Trophoblast cell (in vitro differentiated cells and primary cell): Measurements from ENCODE around the gene TBCCD1.
"Not testable (repeated sequence)": the region's sequence is repeated elsewhere in the genome, so short reads cannot be mapped to it uniquely, and the experiment has no call there.

Experiments used
- DNase-seq, 2 donors: peaks; one replicate each; pipeline ENCODE4 v3.0.0-alpha.2; 2016
- H2AFZ ChIP-seq: 2 replicates; pipeline ENCODE4 v1.6.1; 2013; ENCODE audit warnings: low read length, moderate library complexity, mild to moderate bottlenecking; ENCODE audit not compliant: insufficient read depth, poor library complexity
- H2AK5ac ChIP-seq: 2 replicates; pipeline ENCODE4 v1.6.1; 2013; ENCODE audit warnings: mild to moderate bottlenecking, low read length
- H2BK120ac ChIP-seq: 2 replicates; pipeline ENCODE4 v1.6.1; 2013; ENCODE audit warnings: low read length, mild to moderate bottlenecking, moderate library complexity; ENCODE audit not compliant: insufficient read depth, poor library complexity
- H2BK12ac ChIP-seq: 2 replicates; pipeline ENCODE4 v1.6.1; 2013; ENCODE audit warnings: mild to moderate bottlenecking, low read length, moderate library complexity
- H2BK5ac ChIP-seq: 2 replicates; pipeline ENCODE4 v1.6.1; 2013; ENCODE audit warnings: low read length, low read depth, moderate library complexity, mild to moderate bottlenecking; ENCODE audit not compliant: poor library complexity
- H3K14ac ChIP-seq: 2 replicates; pipeline ENCODE4 v1.6.1; 2013; ENCODE audit warnings: mild to moderate bottlenecking, low read length
- H3K18ac ChIP-seq: 2 replicates; pipeline ENCODE4 v1.6.1; 2013; ENCODE audit warnings: mild to moderate bottlenecking, low read length
- H3K23ac ChIP-seq: 2 replicates; pipeline ENCODE4 v1.6.1; 2013; ENCODE audit warnings: low read length
- H3K27ac ChIP-seq: 2 replicates; pipeline ENCODE4 v1.5.1; 2013; ENCODE audit warnings: low read depth, mild to moderate bottlenecking, inconsistent platforms, low read length, moderate library complexity
- H3K27me3 ChIP-seq: 2 replicates; pipeline ENCODE4 v1.6.1; 2013; ENCODE audit warnings: inconsistent platforms, mild to moderate bottlenecking, low read length, moderate library complexity; ENCODE audit not compliant: insufficient read depth
- H3K36me3 ChIP-seq, 2 experiments: 1 replicate in 1 of 2; 2 replicates in 1 of 2; pipeline ENCODE4 v1.6.1; 2013; ENCODE audit warnings: low read length in 2 of 2, mild to moderate bottlenecking in 2 of 2, moderate library complexity in 1 of 2; ENCODE audit not compliant: insufficient read depth in 2 of 2, control insufficient read depth in 1 of 2
- H3K4ac ChIP-seq: 2 replicates; pipeline ENCODE4 v1.6.1; 2013; ENCODE audit warnings: low read depth, mild to moderate bottlenecking, low read length, moderate library complexity
- H3K4me1 ChIP-seq, 2 experiments: 1 replicate in 1 of 2; 2 replicates in 1 of 2; pipeline ENCODE4 v1.6.1; 2013; ENCODE audit warnings: low read length in 2 of 2, mild to moderate bottlenecking in 2 of 2, moderate library complexity in 1 of 2; ENCODE audit not compliant: insufficient read depth in 2 of 2, control insufficient read depth in 1 of 2
- H3K4me2 ChIP-seq: 2 replicates; pipeline ENCODE4 v1.6.1; 2013; ENCODE audit warnings: inconsistent platforms, mild to moderate bottlenecking, low read length, moderate library complexity
- H3K4me3 ChIP-seq: 2 replicates; pipeline ENCODE4 v1.5.1; 2013; ENCODE audit warnings: mild to moderate bottlenecking, low read depth, low read length, inconsistent platforms
- H3K79me1 ChIP-seq: one replicate; pipeline ENCODE4 v1.6.1; 2013; ENCODE audit warnings: low read length
- H3K79me2 ChIP-seq: 2 replicates; pipeline ENCODE4 v1.6.1; 2013; ENCODE audit warnings: low read length, mild to moderate bottlenecking; ENCODE audit not compliant: control insufficient read depth, insufficient read depth, poor library complexity
- H3K9ac ChIP-seq: 2 replicates; pipeline ENCODE4 v1.6.1; 2013; ENCODE audit warnings: mild to moderate bottlenecking, low read length
- H3K9me3 ChIP-seq: 2 replicates; pipeline ENCODE4 v1.6.1; 2013; ENCODE audit warnings: low read depth, mild to moderate bottlenecking, control low read depth, inconsistent platforms, low read length; ENCODE audit not compliant: insufficient read depth
- H4K12ac ChIP-seq: 2 replicates; pipeline ENCODE4 v1.6.1; 2013; ENCODE audit warnings: low read depth, mild to moderate bottlenecking, low read length, moderate library complexity
- H4K8ac ChIP-seq: 2 replicates; pipeline ENCODE4 v1.6.1; 2013; ENCODE audit warnings: low read depth, mild to moderate bottlenecking, low read length, moderate library complexity
- H4K91ac ChIP-seq: one replicate; pipeline ENCODE4 v1.6.1; 2013; ENCODE audit warnings: low read depth, mild to moderate bottlenecking, low read length, moderate library complexity
- WGBS: extraction: QIAGEN DNeasy Blood & Tissue Kit; methylation state at CpG from one replicate; pipeline ENCODE4 v1.1.7; 2013; ENCODE audit warnings: missing lambda C conversion rate; ENCODE audit not compliant: insufficient read length, insufficient coverage; ENCODE audit errors: extremely low coverage; 5-methylcytosine and 5-hydroxymethylcytosine counted together

Gene TBCCD1

DNA sequence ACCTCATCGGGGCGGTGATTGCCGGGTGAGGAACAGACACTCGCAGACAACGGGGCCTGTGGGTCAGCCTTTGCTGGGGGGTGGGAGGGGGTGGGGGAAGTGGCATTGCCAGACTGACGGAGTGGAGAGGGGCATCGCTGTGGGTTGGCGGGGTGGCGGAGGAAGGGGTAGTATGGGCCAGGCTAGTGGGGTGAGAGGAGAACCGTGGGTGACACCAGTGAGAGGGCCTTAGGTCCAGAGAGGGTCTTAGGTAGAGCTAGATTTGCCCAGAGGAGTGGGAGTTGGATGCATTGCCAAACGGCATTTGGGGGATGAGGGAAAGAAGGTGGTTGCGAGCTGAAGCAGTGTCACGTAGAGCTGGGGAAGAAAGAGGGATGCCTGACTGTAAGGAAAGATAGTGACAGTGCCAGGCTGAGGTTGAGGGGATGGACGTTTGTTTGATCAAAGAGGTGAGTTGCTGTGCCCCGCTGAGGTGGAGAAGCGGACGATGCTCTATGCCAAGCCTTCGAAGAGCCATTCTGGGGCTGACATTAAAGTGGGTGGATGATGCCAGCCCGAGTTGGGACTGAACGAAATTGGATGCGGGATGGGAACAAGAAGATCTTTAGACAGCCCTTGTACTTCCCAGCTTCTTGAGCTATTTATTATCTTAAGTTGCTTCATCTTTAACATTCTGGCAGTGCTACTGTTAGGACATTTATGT lies 4.0 kb upstream of the TBCCD1 start:
- no peak overlapping the region for H2BK12ac ChIP-seq
- no peak overlapping the region for H3K18ac ChIP-seq
- peak overlapping the region; percentile 77 for H3K4ac ChIP-seq
- H3K23ac ChIP-seq = peak overlapping the region; percentile 78
- H2AK5ac ChIP-seq = no peak overlapping the region
- H4K91ac ChIP-seq = peak overlapping the region; percentile 84
- peak overlapping the region; percentile 95 for H2AFZ ChIP-seq
- H3K4me2 ChIP-seq = peak overlapping the region; percentile 100
- peak overlapping the region; percentile 65 for H2BK120ac ChIP-seq
- DNase-seq = no peak
- no peak overlapping the region for H3K27ac ChIP-seq
- peaks cover 2 to 11% of the 10 kb centered on the region in 2 experiments for H3K36me3 ChIP-seq
- H3K14ac ChIP-seq = peak overlapping the region; percentile 69
- no peaks in the 10 kb centered on the region for H3K27me3 ChIP-seq
- peaks cover 3 to 9% of the 10 kb centered on the region in 2 experiments for H3K4me1 ChIP-seq
- no peak overlapping the region for H2BK5ac ChIP-seq
- peak overlapping the region; percentile 76 for H4K12ac ChIP-seq
- H3K9ac ChIP-seq = peak overlapping the region; percentile 98
- peak overlapping the region; percentile 99 for H3K4me3 ChIP-seq
- peak overlapping the region; percentile 97 for H4K8ac ChIP-seq
- H3K79me2 ChIP-seq = peaks cover 11% of the 10 kb centered on the region
- WGBS = no CpG with 5 or more reads among the region's 21 CpGs
- peaks cover 5% of the 10 kb centered on the region for H3K9me3 ChIP-seq
- H3K79me1 ChIP-seq = peaks cover 7% of the 10 kb centered on the region

GRCh38 chr3:186570096-186570940 lies 3.2 kb upstream of the TBCCD1 start, which contains the start of gene DNAJB11:
Gene DNAJB11 (plus strand): TSS chr3:186570720. CDS start chr3:186570898, 178 bp downstream.
- peaks cover 7% of the 10 kb centered on the region for H3K79me1 ChIP-seq
- WGBS = no CpG with 5 or more reads among the region's 59 CpGs
- H3K4me2 ChIP-seq = peak within 1 kb of the TSS; percentile 100
- peaks cover 2 to 6% of the 10 kb centered on the region in 2 experiments for H3K36me3 ChIP-seq
- peak within 1 kb of the TSS; percentile 97 for H4K8ac ChIP-seq
- H3K27me3 ChIP-seq = no peaks in the 10 kb centered on the region
- H3K18ac ChIP-seq = peak within 1 kb of the TSS; percentile 73
- H2AFZ ChIP-seq = peak within 1 kb of the TSS; percentile 95
- peak; percentile 100 for DNase-seq
- peak within 1 kb of the TSS; percentile 78 for H3K23ac ChIP-seq
- peaks cover 3 to 9% of the 10 kb centered on the region in 2 experiments for H3K4me1 ChIP-seq
- peaks cover 5% of the 10 kb centered on the region for H3K9me3 ChIP-seq
- H2BK12ac ChIP-seq = no peak within 1 kb of the TSS
- H3K14ac ChIP-seq = peak within 1 kb of the TSS; percentile 69
- peak within 1 kb of the TSS; percentile 65 for H2BK120ac ChIP-seq
- peak within 1 kb of the TSS; percentile 76 for H4K12ac ChIP-seq
- peak within 1 kb of the TSS; percentile 77 for H3K4ac ChIP-seq
- H2BK5ac ChIP-seq = peak within 1 kb of the TSS; percentile 67
- H3K4me3 ChIP-seq = peak within 1 kb of the TSS; percentile 99
- H4K91ac ChIP-seq = peak within 1 kb of the TSS; percentile 84
- H3K9ac ChIP-seq = peak within 1 kb of the TSS; percentile 98
- H3K79me2 ChIP-seq = peaks cover 11% of the 10 kb centered on the region
- H2AK5ac ChIP-seq = no peak within 1 kb of the TSS
- no peak within 1 kb of the TSS for H3K27ac ChIP-seq

DNA sequence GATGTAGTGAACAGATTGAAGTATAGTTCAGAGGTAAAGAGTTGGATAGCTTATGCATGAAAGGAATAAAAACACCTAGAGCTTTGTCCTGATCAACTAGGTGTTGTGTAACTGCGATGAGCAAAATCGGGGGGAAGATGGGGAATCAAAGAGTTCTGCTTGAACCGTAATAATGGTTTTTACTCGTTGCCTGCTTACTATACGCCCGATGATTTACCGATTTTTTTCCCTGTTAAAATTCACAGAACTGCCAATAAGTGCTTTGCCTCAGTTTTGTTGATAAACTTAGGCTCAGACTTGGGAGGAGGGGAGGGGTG lies 2.6 kb upstream of the TBCCD1 start:
- Histone ChIP-seq H3K4me1 (peaks cover 3 to 9% of the 10 kb centered on the region in 2 experiments), H3K18ac (no peak overlapping the region), H3K14ac (no peak overlapping the region), H4K12ac (no peak overlapping the region), H3K9me3 (peaks cover 5% of the 10 kb centered on the region), H2BK120ac (no peak overlapping the region), H4K91ac (no peak overlapping the region), H2BK5ac (no peak overlapping the region), H3K79me2 (peaks cover 11% of the 10 kb centered on the region), H3K4me2 (peak overlapping the region; percentile 95), H3K36me3 (peaks cover 2 to 4% of the 10 kb centered on the region in 2 experiments), H3K27me3 (no peaks in the 10 kb centered on the region), H3K9ac (peak overlapping the region; percentile 51), H3K4me3 (peak overlapping the region; percentile 74), H3K23ac (no peak overlapping the region), H3K4ac (no peak overlapping the region), H4K8ac (peak overlapping the region; percentile 43), H3K27ac (no peak overlapping the region), H2BK12ac (no peak overlapping the region), H3K79me1 (peaks cover 7% of the 10 kb centered on the region), H2AFZ (peak overlapping the region; percentile 59), H2AK5ac (no peak overlapping the region)
- no CpG with 5 or more reads among the region's 7 CpGs for WGBS
- no peak for DNase-seq

- not testable (repeated sequence) for H3K79me1 ChIP-seq, DNase-seq, H2BK5ac ChIP-seq, H3K4ac ChIP-seq, H2AFZ ChIP-seq, H3K27me3 ChIP-seq, H4K91ac ChIP-seq, H3K4me1 ChIP-seq, H3K36me3 ChIP-seq, H3K4me3 ChIP-seq, H4K12ac ChIP-seq, H3K9me3 ChIP-seq, H2BK120ac ChIP-seq, H3K14ac ChIP-seq, H3K23ac ChIP-seq, H4K8ac ChIP-seq, H3K18ac ChIP-seq, H2AK5ac ChIP-seq, H2BK12ac ChIP-seq, H3K9ac ChIP-seq, H3K27ac ChIP-seq
- Histone ChIP-seq H3K4me2 (peak overlapping the region; percentile 95), H3K79me2 (peaks cover 11% of the 10 kb centered on the region)
- no CpG with 5 or more reads among the region's 11 CpGs for WGBS
Measured at GRCh38 chr3:186569361-186569760, 2.2 kb upstream of the TBCCD1 start.
